Smooth muscle cell (in vitro differentiated cells): ENCODE data around the gene TWIST2. TPM values are rescaled to one million over a fixed set of nuclear protein-coding genes. Genes with fewer than 3 reads are reported as not detected.

Source experiments
- DNase-seq: peaks from one replicate; lab custom pipeline; 2025; ENCODE audit not compliant: unreplicated experiment; lab: John Stamatoyannopoulos, UW
- H2AFZ ChIP-seq: fragments of 200-600 bp; sonication (generic); 2 replicates; pipeline ENCODE4 v1.6.0; 2016; ENCODE audit warnings: antibody characterized with exemption, low read depth, mild to moderate bottlenecking
- H3F3A ChIP-seq: fragments of 200-600 bp; sonication (generic); 2 replicates; pipeline ENCODE4 v1.6.0; 2017; ENCODE audit warnings: antibody characterized with exemption, low read depth
- H3K27ac ChIP-seq: fragments of 200-600 bp; sonication (generic); 2 replicates; pipeline ENCODE4 v1.5.1; 2016; ENCODE audit warnings: low read depth, mild to moderate bottlenecking
- H3K27me3 ChIP-seq: fragments of 200-600 bp; sonication (generic); 2 replicates; pipeline ENCODE4 v1.6.1; 2016; ENCODE audit warnings: low read depth, mild to moderate bottlenecking
- H3K36me3 ChIP-seq: fragments of 200-600 bp; sonication (generic); 2 replicates; pipeline ENCODE4 v1.5.1; 2016; ENCODE audit warnings: low read depth
- H3K4me1 ChIP-seq: fragments of 200-600 bp; sonication (generic); 2 replicates; pipeline ENCODE4 v1.5.1; 2016; ENCODE audit warnings: low read depth
- H3K4me2 ChIP-seq: fragments of 200-600 bp; sonication (generic); 2 replicates; pipeline ENCODE4 v1.6.0; 2016; ENCODE audit warnings: mild to moderate bottlenecking
- H3K4me3 ChIP-seq: fragments of 200-600 bp; sonication (generic); 2 replicates; pipeline ENCODE4 v1.5.1; 2016; ENCODE audit warnings: mild to moderate bottlenecking
- H3K79me2 ChIP-seq: fragments of 200-600 bp; sonication (generic); 2 replicates; pipeline ENCODE4 v1.6.0; 2016; ENCODE audit warnings: low read depth, mild to moderate bottlenecking
- H3K9ac ChIP-seq: fragments of 200-600 bp; sonication (generic); 2 replicates; pipeline ENCODE4 v1.6.0; 2016; ENCODE audit warnings: low read depth
- H3K9me3 ChIP-seq: fragments of 200-600 bp; sonication (generic); replicated peaks from 2 replicates; pipeline ENCODE4 v1.5.1; 2016; ENCODE audit warnings: low read depth
- H4K20me1 ChIP-seq: fragments of 200-600 bp; sonication (generic); 2 replicates; pipeline ENCODE4 v1.6.0; 2016; ENCODE audit warnings: low read depth
- CTCF ChIP-seq: fragments of 200-600 bp; sonication (generic); IDR thresholded peaks from 2 replicates; pipeline ENCODE4 v1.5.1; 2017; ENCODE audit warnings: borderline replicate concordance, mild to moderate bottlenecking, antibody characterized with exemption; ENCODE audit not compliant: insufficient read depth, poor library complexity, severe bottlenecking
- WGBS: methylation state at CpG from one replicate; pipeline ENCODE4 v1.1.7; 2016; ENCODE audit warnings: low lambda C conversion rate; 5-methylcytosine and 5-hydroxymethylcytosine counted together
- polyA plus RNA-seq: library from polyadenylated mRNA; unstranded; fragments of >200 nt; fragmentation: Nextera tagmentation; extraction: Ambion mirVana; gene quantifications from 2 replicates; pipeline ENCODE4 v1.2.1, GENCODE V29; 2016
- total RNA-seq: library from RNA; depleted of rRNA; stranded (reverse); fragments of >200 nt; gene quantifications from 2 replicates; pipeline ENCODE4 v1.2.3, GENCODE V29; 2014

TWIST2 gene
- total and polyA plus RNA-seq, 2 experiments from 2014 or later = 1.0 to 2.4 TPM

- no peak for DNase-seq
- peaks cover 3% of the 10 kb centered on the region for H3K4me1 ChIP-seq
- no peaks in the 10 kb centered on the region for H3K36me3 ChIP-seq
- no peak overlapping the region for H3K4me2 ChIP-seq
- H3K27me3 ChIP-seq = peaks cover 7% of the 10 kb centered on the region
- H2AFZ ChIP-seq = no peak overlapping the region
- H4K20me1 ChIP-seq = no peaks in the 10 kb centered on the region
- no peaks in the 10 kb centered on the region for H3F3A ChIP-seq
- no peak overlapping the region for H3K9ac ChIP-seq
- no peak for TF ChIP-seq CTCF
- H3K4me3 ChIP-seq = no peak overlapping the region
- H3K27ac ChIP-seq = no peak overlapping the region
- no peaks in the 10 kb centered on the region for H3K9me3 ChIP-seq
- H3K79me2 ChIP-seq = no peaks in the 10 kb centered on the region
- 76% methylated on average over 2 of the region's 2 CpGs for WGBS
Observed at GRCh38 chr2:238816291-238816690, 31.6 kb upstream of the TWIST2 start.

GRCh38 chr2:238817382-238817781 is 30.5 kb upstream of the TWIST2 start:
- no peaks in the 10 kb centered on the region for H3K9me3 ChIP-seq
- TF ChIP-seq CTCF = no peak
- H4K20me1 ChIP-seq = no peaks in the 10 kb centered on the region
- no peak overlapping the region for H2AFZ ChIP-seq
- DNase-seq = no peak
- H3K27me3 ChIP-seq = peaks cover 7% of the 10 kb centered on the region
- H3F3A ChIP-seq = no peaks in the 10 kb centered on the region
- no peak overlapping the region for H3K9ac ChIP-seq
- H3K79me2 ChIP-seq = no peaks in the 10 kb centered on the region
- H3K4me3 ChIP-seq = no peak overlapping the region
- 48% methylated on average over 5 of the region's 5 CpGs for WGBS
- no peak overlapping the region for H3K27ac ChIP-seq
- H3K4me1 ChIP-seq = peaks cover 5% of the 10 kb centered on the region
- no peak overlapping the region for H3K4me2 ChIP-seq
- no peaks in the 10 kb centered on the region for H3K36me3 ChIP-seq

GRCh38 chr2:238817891-238818290 is 30.0 kb upstream of the TWIST2 start:
- Histone ChIP-seq H2AFZ (no peak overlapping the region), H3K27me3 (peaks cover 7% of the 10 kb centered on the region), H3K79me2 (no peaks in the 10 kb centered on the region), H3K4me2 (no peak overlapping the region), H3K4me3 (no peak overlapping the region), H4K20me1 (no peaks in the 10 kb centered on the region), H3F3A (no peaks in the 10 kb centered on the region), H3K36me3 (no peaks in the 10 kb centered on the region), H3K27ac (no peak overlapping the region), H3K4me1 (peaks cover 5% of the 10 kb centered on the region), H3K9me3 (no peaks in the 10 kb centered on the region), H3K9ac (no peak overlapping the region)
- no peak for TF ChIP-seq CTCF
- no peak for DNase-seq
- 55% methylated on average over 5 of the region's 5 CpGs for WGBS

- Histone ChIP-seq H2AFZ (no peak overlapping the region), H3K9ac (no peak overlapping the region), H3F3A (no peaks in the 10 kb centered on the region), H3K4me2 (no peak overlapping the region), H3K36me3 (no peaks in the 10 kb centered on the region), H3K27me3 (peaks cover 7% of the 10 kb centered on the region), H3K4me3 (no peak overlapping the region), H3K4me1 (peaks cover 5% of the 10 kb centered on the region), H4K20me1 (no peaks in the 10 kb centered on the region), H3K79me2 (no peaks in the 10 kb centered on the region), H3K27ac (no peak overlapping the region), H3K9me3 (no peaks in the 10 kb centered on the region)
- TF ChIP-seq CTCF = no peak
- WGBS = 72% methylated on average over 2 of the region's 2 CpGs
- no peak for DNase-seq
Observed at GRCh38 chr2:238818561-238818960, 29.3 kb upstream of the TWIST2 start.
